Measurements from ENCODE around the gene ATP9A. TPM values are rescaled to one million over a fixed set of nuclear protein-coding genes. Genes with fewer than 3 reads are reported as not detected.

The ATP9A gene
- total RNA-seq, 1 donor from 2014 or later, result 32.1 TPM

DNA sequence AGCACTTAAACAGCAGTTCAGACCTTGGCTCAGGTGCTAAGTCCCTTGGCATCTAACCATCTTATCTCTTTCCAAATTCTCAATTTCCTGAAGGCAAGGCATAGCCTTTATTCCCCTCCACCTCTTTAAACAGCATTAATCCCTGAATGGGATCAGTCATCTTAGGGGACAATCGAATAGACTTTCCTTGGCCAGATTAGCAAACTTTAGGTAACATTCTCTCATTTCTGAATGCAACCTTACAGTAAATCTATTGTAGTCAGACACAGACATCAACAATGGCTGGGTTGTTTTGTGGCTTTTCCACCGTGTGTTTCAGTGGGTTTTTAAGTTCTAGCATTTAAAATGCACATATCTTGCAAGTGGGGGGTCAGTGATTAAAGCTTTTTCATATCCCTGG, 56.8 kb downstream of the ATP9A start:
- ATAC-seq, result no peak
- Histone ChIP-seq H3K4me1 (no peaks in the 10 kb centered on the region), H3K36me3 (no peaks in the 10 kb centered on the region), H3K27ac (no peak overlapping the region), H3K27me3 (no peaks in the 10 kb centered on the region), H3K4me3 (no peak overlapping the region), H3K9me3 (no peaks in the 10 kb centered on the region)
- no peak for DNase-seq
- intact Hi-C loops (cut with DNase I), result no loop called here
- TF ChIP-seq, protein P1, sequence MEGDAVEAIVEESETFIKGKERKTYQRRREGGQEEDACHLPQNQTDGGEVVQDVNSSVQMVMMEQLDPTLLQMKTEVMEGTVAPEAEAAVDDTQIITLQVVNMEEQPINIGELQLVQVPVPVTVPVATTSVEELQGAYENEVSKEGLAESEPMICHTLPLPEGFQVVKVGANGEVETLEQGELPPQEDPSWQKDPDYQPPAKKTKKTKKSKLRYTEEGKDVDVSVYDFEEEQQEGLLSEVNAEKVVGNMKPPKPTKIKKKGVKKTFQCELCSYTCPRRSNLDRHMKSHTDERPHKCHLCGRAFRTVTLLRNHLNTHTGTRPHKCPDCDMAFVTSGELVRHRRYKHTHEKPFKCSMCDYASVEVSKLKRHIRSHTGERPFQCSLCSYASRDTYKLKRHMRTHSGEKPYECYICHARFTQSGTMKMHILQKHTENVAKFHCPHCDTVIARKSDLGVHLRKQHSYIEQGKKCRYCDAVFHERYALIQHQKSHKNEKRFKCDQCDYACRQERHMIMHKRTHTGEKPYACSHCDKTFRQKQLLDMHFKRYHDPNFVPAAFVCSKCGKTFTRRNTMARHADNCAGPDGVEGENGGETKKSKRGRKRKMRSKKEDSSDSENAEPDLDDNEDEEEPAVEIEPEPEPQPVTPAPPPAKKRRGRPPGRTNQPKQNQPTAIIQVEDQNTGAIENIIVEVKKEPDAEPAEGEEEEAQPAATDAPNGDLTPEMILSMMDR (IDR thresholded peaks at IDR 0.05), result no peak

DNA sequence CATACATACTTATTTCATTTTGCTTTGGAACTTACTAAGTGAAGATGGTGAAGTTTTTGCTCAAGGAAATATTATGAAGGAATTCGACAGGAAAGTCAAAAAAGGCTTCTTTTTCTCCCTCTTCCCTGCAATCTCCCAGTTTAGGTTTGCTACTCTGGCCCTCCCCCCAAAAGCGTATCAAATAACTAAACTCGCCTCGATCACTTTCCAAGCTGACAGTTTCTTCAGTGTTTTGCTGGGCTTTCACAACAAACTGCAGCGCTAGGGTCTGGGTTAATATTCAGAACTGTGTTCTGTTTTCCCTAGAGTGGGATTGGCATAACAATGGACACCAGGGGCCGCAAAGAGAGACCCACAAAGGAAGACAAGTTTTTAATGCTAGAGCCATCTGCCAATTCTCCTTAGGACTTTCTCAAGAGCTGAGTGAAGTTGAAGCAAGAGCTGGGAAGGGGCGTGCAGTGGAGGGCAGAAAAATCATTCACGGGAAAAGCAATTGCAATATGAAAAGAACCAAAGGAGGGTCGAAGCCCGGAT, 57.8 kb downstream of the ATP9A start:
- H3K36me3 ChIP-seq, result no peaks in the 10 kb centered on the region
- DNase-seq (no peak), ATAC-seq (no peak)
- intact Hi-C loops (cut with DNase I), result no loop called here
- no peaks in the 10 kb centered on the region for H3K4me1 ChIP-seq
- no peaks in the 10 kb centered on the region for H3K9me3 ChIP-seq
- no peak overlapping the region for H3K27ac ChIP-seq
- no peak overlapping the region for H3K4me3 ChIP-seq
- TF ChIP-seq, protein P1 (IDR thresholded peaks at IDR 0.05), result no peak
- no peaks in the 10 kb centered on the region for H3K27me3 ChIP-seq

DNA sequence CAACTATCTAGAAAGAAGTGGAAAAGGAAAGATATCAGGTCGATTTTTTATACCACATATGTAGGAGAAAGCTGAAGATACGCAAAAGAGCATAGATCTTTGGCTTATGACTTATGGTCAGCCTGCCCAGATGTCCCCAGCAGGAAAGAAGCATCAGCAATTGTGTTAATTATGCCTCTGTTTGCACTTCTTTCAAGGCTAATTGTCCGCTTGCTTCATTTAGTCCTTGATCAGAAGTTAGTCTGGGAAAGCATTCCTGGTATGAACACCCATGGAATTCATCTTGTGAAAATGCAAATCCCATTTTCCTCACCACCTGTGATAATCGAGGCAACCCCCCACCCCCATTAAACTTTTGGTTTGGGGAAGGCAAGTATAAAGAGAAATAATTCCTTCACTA, 62.8 kb downstream of the ATP9A start:
- H3K4me1 ChIP-seq, result no peaks in the 10 kb centered on the region
- no peak for DNase-seq
- H3K36me3 ChIP-seq, result no peaks in the 10 kb centered on the region
- intact Hi-C loops (cut with DNase I), result no loop called here
- H3K27me3 ChIP-seq, result no peaks in the 10 kb centered on the region
- no peak for ATAC-seq
- no peaks in the 10 kb centered on the region for H3K9me3 ChIP-seq
- no peak overlapping the region for H3K4me3 ChIP-seq
- no peak overlapping the region for H3K27ac ChIP-seq
- TF ChIP-seq, protein P1 (IDR thresholded peaks at IDR 0.05), result no peak

DNA sequence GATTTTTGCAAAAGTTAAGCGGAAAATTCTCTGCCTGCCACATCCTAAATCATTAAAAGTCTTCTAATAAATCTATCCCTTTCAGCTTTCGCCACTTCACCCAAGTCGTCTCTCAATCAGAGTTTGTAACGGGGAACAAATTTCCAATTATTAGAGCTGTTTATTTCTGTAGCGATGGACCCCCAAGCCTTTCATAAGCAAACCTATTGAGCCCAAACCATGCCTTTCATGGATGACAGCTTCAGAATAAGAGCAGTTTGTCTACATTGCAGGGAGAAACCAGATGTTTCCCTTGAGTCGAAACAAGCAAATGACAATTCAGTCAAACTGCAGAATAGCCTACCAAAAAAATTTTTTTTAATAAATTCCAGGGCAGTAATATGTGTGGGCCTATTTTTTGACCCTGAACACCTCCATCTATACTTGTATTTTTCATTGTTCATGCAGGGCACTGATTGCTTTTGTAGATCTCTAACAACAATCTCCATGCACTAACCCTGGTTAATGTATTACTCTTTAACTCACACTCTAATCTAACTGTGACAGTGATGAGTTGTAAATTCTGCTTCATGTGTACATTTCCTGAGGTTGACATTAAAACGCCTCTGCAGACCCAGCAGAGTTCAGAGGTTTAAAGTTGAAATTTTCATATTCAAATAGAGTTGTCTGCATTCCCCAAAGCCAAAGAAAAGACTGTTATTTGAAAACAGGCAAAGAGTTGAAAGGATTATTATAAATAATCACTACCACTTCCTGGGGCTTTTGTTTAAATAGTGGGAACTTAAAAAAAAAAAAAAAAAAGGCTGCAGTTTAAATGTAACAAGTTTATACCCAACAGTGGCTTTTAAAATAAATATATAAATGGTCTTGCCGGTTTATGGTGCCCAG, 64.5 kb downstream of the ATP9A start:
- H3K36me3 ChIP-seq, result no peaks in the 10 kb centered on the region
- ATAC-seq (no peak), DNase-seq (no peak)
- H3K9me3 ChIP-seq, result no peaks in the 10 kb centered on the region
- no peak overlapping the region for H3K27ac ChIP-seq
- no peaks in the 10 kb centered on the region for H3K4me1 ChIP-seq
- no peaks in the 10 kb centered on the region for H3K27me3 ChIP-seq
- intact Hi-C loops (cut with DNase I), result no loop called here
- TF ChIP-seq, protein P1 (IDR thresholded peaks at IDR 0.05), result no peak
- H3K4me3 ChIP-seq, result no peak overlapping the region

DNA sequence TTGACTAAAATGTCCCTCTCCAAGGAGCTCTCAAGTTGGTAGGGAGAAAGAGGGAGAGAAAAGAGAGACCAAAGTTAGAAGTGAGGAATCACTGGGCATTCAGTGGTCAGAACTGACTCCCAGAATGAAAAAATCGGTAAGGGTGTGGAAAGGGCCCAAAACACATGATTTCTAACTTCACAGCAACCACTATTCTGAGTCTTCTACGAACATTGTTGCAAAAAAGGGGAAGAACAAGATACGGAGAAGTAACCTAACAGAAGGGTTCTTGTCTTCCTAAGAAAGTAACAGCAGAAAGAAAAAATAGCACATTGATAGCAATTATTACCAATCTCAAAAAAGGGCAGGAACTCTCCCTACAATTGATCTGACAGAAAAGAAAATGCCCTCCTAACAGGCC, 65.6 kb downstream of the ATP9A start:
- H3K4me1 ChIP-seq, result no peaks in the 10 kb centered on the region
- ATAC-seq, result no peak
- H3K27ac ChIP-seq, result no peak overlapping the region
- intact Hi-C loops (cut with DNase I), result no loop called here
- no peaks in the 10 kb centered on the region for H3K27me3 ChIP-seq
- no peak overlapping the region for H3K4me3 ChIP-seq
- no peak for DNase-seq
- no peaks in the 10 kb centered on the region for H3K36me3 ChIP-seq
- TF ChIP-seq, protein P1 (IDR thresholded peaks at IDR 0.05), result no peak
- H3K9me3 ChIP-seq, result no peaks in the 10 kb centered on the region
